SU-DHL-6 (cell line): ENCODE data around the gene IDS.

Source experiments
- CTCF ChIP-seq: fragments of 200-600 bp; sonication (generic); IDR thresholded peaks from one replicate; pipeline ENCODE4 v1.5.1; 2017; ENCODE audit warnings: antibody characterized with exemption, mild to moderate bottlenecking, low read length, moderate library complexity; ENCODE audit not compliant: insufficient read depth, poor library complexity, severe bottlenecking
- EZH2phosphoT487 ChIP-seq: fragments of 200-600 bp; sonication (generic), shearing (Covaris generic); conservative IDR thresholded peaks from 2 replicates; pipeline ENCODE4 v1.6.1; 2018; ENCODE audit warnings: mild to moderate bottlenecking, antibody characterized with exemption, low read length, moderate library complexity, mixed read lengths

DNA sequence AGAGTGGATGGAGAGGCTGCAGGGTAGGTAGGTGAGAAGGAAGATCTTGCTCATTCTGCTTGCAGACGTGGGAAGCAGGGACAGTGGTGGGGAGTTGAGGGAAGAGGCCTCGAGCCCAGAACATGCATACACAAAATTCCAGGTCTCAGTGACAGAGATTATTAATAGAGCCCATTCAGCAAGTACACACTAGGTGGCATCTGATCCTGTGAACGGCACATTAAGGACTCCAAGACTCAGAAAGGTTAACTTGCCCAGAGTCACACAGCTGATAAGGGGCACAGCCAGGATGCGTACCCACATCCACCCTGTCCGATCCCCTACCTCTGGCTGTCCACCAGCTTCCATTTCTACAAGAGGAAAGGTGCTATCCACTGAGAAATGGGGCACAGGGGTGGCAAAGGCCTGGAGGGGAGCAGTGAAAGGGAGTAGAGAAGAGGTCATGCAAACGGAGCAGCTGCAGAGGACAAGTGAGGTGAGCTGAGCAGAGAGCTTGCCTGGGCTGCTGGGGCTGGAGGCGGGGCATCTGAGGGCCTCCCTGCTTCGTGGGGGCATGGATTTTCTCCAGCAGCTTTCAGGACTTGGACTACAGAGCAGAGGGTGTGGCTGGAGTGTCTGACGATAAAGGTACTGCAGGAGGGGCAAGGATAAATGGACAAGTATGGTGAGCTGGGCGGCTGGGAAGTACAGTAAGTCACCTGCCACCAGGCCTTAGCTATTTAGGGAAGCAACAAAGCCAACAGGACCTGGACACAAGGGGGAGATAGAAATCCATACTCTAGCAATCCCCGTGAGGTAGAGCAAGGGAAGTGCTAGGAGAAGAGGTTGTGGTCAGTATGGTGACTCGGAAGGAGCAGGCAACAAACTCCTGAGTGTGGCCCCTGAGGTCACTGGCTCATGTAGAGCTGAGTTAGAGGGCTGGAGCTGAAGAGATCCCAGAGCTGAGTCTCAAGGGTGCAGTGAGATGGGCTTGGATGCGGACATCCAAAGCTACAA, 11.2 kb downstream of the IDS start:
- TF ChIP-seq CTCF (no peak), EZH2phosphoT487 (no peak)
